SK-N-SH treated with all-trans-retinoic acid at 6 μM for 48 hours (cell line): ENCODE data around the gene CCDC88C.

Source experiments
- ATAC-seq: fragments of 200-7000 bp; cut with Tn5 transposase; 3 replicates; pipeline ENCODE4 v1.9.1; 2020; ENCODE audit warnings: mild to moderate bottlenecking, moderate library complexity
- ARNTL ChIP-seq: fragments of 450-650 bp; formaldehyde crosslinking; IDR thresholded peaks from 2 replicates; pipeline ENCODE4 v1.5.0; 2020; ENCODE audit warnings: low read depth, mild to moderate bottlenecking, moderate library complexity, borderline replicate concordance
- BACH2 ChIP-seq: fragments of 250-450 bp; sonication (Bioruptor Pico); IDR thresholded peaks from 2 replicates; pipeline ENCODE4 v1.9.0; 2021; ENCODE audit warnings: mild to moderate bottlenecking, borderline replicate concordance
- CSDC2 ChIP-seq: fragments of 250-450 bp; sonication (Bioruptor Pico); IDR thresholded peaks from 2 replicates; pipeline ENCODE4 v1.5.0; 2020; ENCODE audit warnings: mild to moderate bottlenecking, moderate library complexity
- CSRNP3 ChIP-seq: fragments of 250-450 bp; sonication (Bioruptor Pico); IDR thresholded peaks from 2 replicates; pipeline ENCODE4 v1.5.1; 2021; ENCODE audit warnings: mild to moderate bottlenecking, moderate library complexity
- ESRRG ChIP-seq: fragments of 250-450 bp; sonication (Bioruptor Pico); IDR thresholded peaks from 2 replicates; pipeline ENCODE4 v1.6.1; 2021; ENCODE audit warnings: mild to moderate bottlenecking
- OSR1 ChIP-seq: fragments of 250-450 bp; sonication (Bioruptor Pico); IDR thresholded peaks from 2 replicates; pipeline ENCODE4 v1.8.0; 2022; ENCODE audit warnings: moderate library complexity, mild to moderate bottlenecking, inconsistent platforms
- PATZ1 ChIP-seq: fragments of 250-450 bp; sonication (Bioruptor Pico); IDR thresholded peaks from 2 replicates; pipeline ENCODE4 v1.8.0; 2020; ENCODE audit warnings: mild to moderate bottlenecking, moderate library complexity, borderline replicate concordance
- PPARA ChIP-seq: fragments of 250-450 bp; sonication (Bioruptor Pico); IDR thresholded peaks from 2 replicates; pipeline ENCODE4 v1.5.0; 2020; ENCODE audit warnings: mild to moderate bottlenecking, borderline replicate concordance
- RARB ChIP-seq: fragments of 250-450 bp; sonication (Bioruptor Pico); IDR thresholded peaks from 2 replicates; pipeline ENCODE4 v1.8.0; 2021; ENCODE audit warnings: mild to moderate bottlenecking, moderate library complexity
- SNAI2 ChIP-seq: fragments of 250-450 bp; sonication (Bioruptor Pico); IDR thresholded peaks from 2 replicates; pipeline ENCODE4 v1.5.0; 2020; ENCODE audit warnings: mild to moderate bottlenecking, moderate library complexity
- TCF4 ChIP-seq: fragments of 250-450 bp; sonication (Bioruptor Pico); IDR thresholded peaks from 2 replicates; pipeline ENCODE4 v1.8.0; 2021; ENCODE audit warnings: mild to moderate bottlenecking, moderate library complexity, borderline replicate concordance
- TOX ChIP-seq: fragments of 250-450 bp; sonication (Bioruptor Pico); IDR thresholded peaks from 2 replicates; pipeline ENCODE4 v1.8.0; 2021; ENCODE audit warnings: mild to moderate bottlenecking, moderate library complexity, borderline replicate concordance
- ZC3H10 ChIP-seq: fragments of 250-450 bp; sonication (Bioruptor Pico); IDR thresholded peaks from 2 replicates; pipeline ENCODE4 v1.5.1; 2021; ENCODE audit warnings: mild to moderate bottlenecking, moderate library complexity
- ZFP3 ChIP-seq: fragments of 250-450 bp; sonication (Bioruptor Pico); IDR thresholded peaks from 2 replicates; pipeline ENCODE4 v1.5.0; 2020; ENCODE audit warnings: mild to moderate bottlenecking, moderate library complexity
- ZFP30 ChIP-seq: fragments of 450-650 bp; formaldehyde crosslinking; IDR thresholded peaks from 2 replicates; pipeline ENCODE4 v1.5.0; 2022; ENCODE audit warnings: mild to moderate bottlenecking, moderate library complexity
- ZNF70 ChIP-seq: fragments of 450-650 bp; formaldehyde crosslinking; IDR thresholded peaks from 2 replicates; pipeline ENCODE4 v1.5.0; 2020; ENCODE audit warnings: mild to moderate bottlenecking, moderate library complexity
- ZNF8 ChIP-seq: fragments of 450-650 bp; formaldehyde crosslinking; IDR thresholded peaks from 2 replicates; pipeline ENCODE4 v1.5.0; 2020; ENCODE audit warnings: mild to moderate bottlenecking, moderate library complexity
- TF ChIP-seq, protein P1 (sequence below): fragments of 250-450 bp; sonication (Bioruptor Pico); IDR thresholded peaks from 2 replicates; pipeline ENCODE4 v1.8.0; 2021; ENCODE audit warnings: low read depth, mild to moderate bottlenecking, moderate library complexity, borderline replicate concordance
- TF ChIP-seq, protein P2 (sequence below): fragments of 250-450 bp; sonication (Bioruptor Pico); IDR thresholded peaks from 2 replicates; pipeline ENCODE4 v1.5.0; 2020; ENCODE audit warnings: mild to moderate bottlenecking, moderate library complexity

The CCDC88C gene

DNA sequence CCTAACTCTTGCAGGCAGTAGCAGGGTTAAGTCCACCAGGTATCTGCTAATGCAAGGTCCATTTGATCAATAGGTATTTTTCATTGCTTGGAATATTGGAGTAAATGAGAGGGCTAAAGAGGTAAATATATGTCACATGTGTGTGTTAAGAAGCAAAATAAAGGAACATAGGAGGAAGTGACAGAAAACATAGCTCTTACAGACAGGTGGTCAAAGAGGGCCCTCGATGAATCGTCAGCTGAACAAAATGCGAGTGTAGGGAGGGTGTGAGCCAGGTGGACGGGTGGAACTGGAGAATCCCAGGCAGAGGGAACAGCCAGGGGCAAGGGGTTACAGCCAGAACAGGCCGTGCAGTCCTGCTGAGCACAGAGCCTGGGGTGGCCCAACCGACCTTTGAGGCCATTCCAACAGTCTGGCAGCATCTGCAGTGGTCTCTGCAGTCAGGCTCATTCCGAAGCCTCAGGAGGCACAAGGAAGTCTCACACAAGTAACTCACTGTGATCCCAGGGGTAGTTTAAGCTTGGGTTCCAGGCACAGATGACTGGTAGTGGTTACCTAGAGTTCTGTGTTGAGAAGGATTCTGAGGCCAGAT is 43.2 kb downstream of the CCDC88C start (continued):
- TF ChIP-seq PATZ1 (CRISPR knock-in tag) (no peak), CSDC2 (CRISPR knock-in tag) (no peak), PPARA (CRISPR knock-in tag) (no peak), RARB (CRISPR knock-in tag) (no peak)

GRCh38 chr14:91373591-91374254 is 43.9 kb downstream of the CCDC88C start:
- TF ChIP-seq ZC3H10 (no peak), TCF4 (CRISPR knock-in tag) (no peak), ZFP30 (CRISPR knock-in tag) (no peak), ARNTL (CRISPR knock-in tag) (no peak), PATZ1 (CRISPR knock-in tag) (no peak), TOX (CRISPR knock-in tag) (no peak), ZNF70 (CRISPR knock-in tag) (no peak), ZFP3 (no peak), OSR1 (no peak), RARB (CRISPR knock-in tag) (no peak), BACH2 (CRISPR knock-in tag) (no peak), CSRNP3 (CRISPR knock-in tag) (no peak), ZNF8 (CRISPR knock-in tag) (no peak)
- TF ChIP-seq, protein P1, sequence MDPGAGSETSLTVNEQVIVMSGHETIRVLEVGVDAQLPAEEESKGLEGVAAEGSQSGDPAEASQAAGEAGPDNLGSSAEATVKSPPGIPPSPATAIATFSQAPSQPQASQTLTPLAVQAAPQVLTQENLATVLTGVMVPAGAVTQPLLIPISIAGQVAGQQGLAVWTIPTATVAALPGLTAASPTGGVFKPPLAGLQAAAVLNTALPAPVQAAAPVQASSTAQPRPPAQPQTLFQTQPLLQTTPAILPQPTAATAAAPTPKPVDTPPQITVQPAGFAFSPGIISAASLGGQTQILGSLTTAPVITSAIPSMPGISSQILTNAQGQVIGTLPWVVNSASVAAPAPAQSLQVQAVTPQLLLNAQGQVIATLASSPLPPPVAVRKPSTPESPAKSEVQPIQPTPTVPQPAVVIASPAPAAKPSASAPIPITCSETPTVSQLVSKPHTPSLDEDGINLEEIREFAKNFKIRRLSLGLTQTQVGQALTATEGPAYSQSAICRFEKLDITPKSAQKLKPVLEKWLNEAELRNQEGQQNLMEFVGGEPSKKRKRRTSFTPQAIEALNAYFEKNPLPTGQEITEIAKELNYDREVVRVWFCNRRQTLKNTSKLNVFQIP: no peak
- TF ChIP-seq, protein P2, sequence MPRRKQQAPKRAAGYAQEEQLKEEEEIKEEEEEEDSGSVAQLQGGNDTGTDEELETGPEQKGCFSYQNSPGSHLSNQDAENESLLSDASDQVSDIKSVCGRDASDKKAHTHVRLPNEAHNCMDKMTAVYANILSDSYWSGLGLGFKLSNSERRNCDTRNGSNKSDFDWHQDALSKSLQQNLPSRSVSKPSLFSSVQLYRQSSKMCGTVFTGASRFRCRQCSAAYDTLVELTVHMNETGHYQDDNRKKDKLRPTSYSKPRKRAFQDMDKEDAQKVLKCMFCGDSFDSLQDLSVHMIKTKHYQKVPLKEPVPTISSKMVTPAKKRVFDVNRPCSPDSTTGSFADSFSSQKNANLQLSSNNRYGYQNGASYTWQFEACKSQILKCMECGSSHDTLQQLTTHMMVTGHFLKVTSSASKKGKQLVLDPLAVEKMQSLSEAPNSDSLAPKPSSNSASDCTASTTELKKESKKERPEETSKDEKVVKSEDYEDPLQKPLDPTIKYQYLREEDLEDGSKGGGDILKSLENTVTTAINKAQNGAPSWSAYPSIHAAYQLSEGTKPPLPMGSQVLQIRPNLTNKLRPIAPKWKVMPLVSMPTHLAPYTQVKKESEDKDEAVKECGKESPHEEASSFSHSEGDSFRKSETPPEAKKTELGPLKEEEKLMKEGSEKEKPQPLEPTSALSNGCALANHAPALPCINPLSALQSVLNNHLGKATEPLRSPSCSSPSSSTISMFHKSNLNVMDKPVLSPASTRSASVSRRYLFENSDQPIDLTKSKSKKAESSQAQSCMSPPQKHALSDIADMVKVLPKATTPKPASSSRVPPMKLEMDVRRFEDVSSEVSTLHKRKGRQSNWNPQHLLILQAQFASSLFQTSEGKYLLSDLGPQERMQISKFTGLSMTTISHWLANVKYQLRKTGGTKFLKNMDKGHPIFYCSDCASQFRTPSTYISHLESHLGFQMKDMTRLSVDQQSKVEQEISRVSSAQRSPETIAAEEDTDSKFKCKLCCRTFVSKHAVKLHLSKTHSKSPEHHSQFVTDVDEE (CRISPR knock-in tag): no peak
- TF ChIP-seq, all 23 proteins: peak for 0
- no peak for ATAC-seq

GRCh38 chr14:91372671-91373495 is 44.7 kb downstream of the CCDC88C start:
- TF ChIP-seq TCF4 (CRISPR knock-in tag) (no peak), ESRRG (CRISPR knock-in tag) (no peak), SNAI2 (CRISPR knock-in tag) (no peak), BACH2 (CRISPR knock-in tag) (no peak)
- TF ChIP-seq, protein P1: no peak
- TF ChIP-seq, all 23 proteins: peak for 0
- ATAC-seq: no peak; the same call in 2 of the 3 replicates
